Stomach (tissue), 9 donors: ENCODE measurements around the gene ATAD2B. TPM values are rescaled to one million over a fixed set of nuclear protein-coding genes. Genes with fewer than 3 reads are reported as not detected.

ENCODE experiments used
- DNase-seq, 2 donors: peaks; one replicate each; pipeline versions ENCODE4 v3.0.0 to v3.0.0-alpha.2; 2013 to 2019
- H3K27ac ChIP-seq, 5 donors: fragments of 200-600 bp in 4 of 5; sonication (generic) in 4 of 5; one replicate each; pipeline ENCODE4 v1.5.1; 2013 to 2019; ENCODE audit warnings: mild to moderate bottlenecking in 1 of 5, moderate library complexity in 1 of 5
- H3K27me3 ChIP-seq, 3 donors: fragments of 200-600 bp; sonication (generic); one replicate each; pipeline ENCODE4 v1.5.1; 2017 to 2019; ENCODE audit warnings: mixed run types in 1 of 3
- H3K36me3 ChIP-seq, 4 donors: fragments of 200-600 bp; sonication (generic); 1 replicate in 3 of 4; 2 replicates in 1 of 4; pipeline ENCODE4 v1.5.1; 2016 to 2019
- H3K4me1 ChIP-seq, 4 donors: fragments of 200-600 bp; sonication (generic); one replicate each; pipeline ENCODE4 v1.5.1; 2016 to 2019
- H3K4me3 ChIP-seq, 4 donors: fragments of 200-600 bp; sonication (generic) in 3 of 4; one replicate each; pipeline ENCODE4 v1.5.1; 2016 to 2019; ENCODE audit warnings: mild to moderate bottlenecking in 1 of 4
- H3K9me3 ChIP-seq, 4 donors: fragments of 200-600 bp; sonication (generic); one replicate each; pipeline ENCODE4 v1.5.1; 2016 to 2019
- EP300 ChIP-seq: sonication (generic); formaldehyde crosslinking; IDR thresholded peaks from one replicate; pipeline ENCODE4 v1.6.1; 2017; ENCODE audit warnings: antibody characterized with exemption
- POLR2A ChIP-seq, 4 donors: fragments of 450-650 bp; IDR thresholded peaks; one replicate each; pipeline ENCODE4 v1.6.1; 2016; ENCODE audit warnings: antibody characterized with exemption in 4 of 4, control low read depth in 2 of 4, mild to moderate bottlenecking in 1 of 4, moderate library complexity in 1 of 4
- POLR2AphosphoS5 ChIP-seq, 3 donors: sonication (generic); formaldehyde crosslinking; IDR thresholded peaks; one replicate each; pipeline ENCODE4 v1.6.1; 2016; ENCODE audit warnings: antibody characterized with exemption in 3 of 3
- WGBS, 5 donors: extraction: QIAGEN DNeasy Blood & Tissue Kit in 3 of 5; methylation state at CpG; one replicate each; pipeline versions ENCODE4 v1.1.5 to v1.1.7; 2013 to 2018; 5-methylcytosine and 5-hydroxymethylcytosine counted together
- intact Hi-C: fragments of 100-400 bp; cut with DNase I; formaldehyde crosslinking; loops from one replicate; pipeline ENCODE4 v1.15.1; 2023; ENCODE audit warnings: low total_unique reads
- polyA plus RNA-seq, 3 donors: library from polyadenylated mRNA; stranded (reverse); fragments of 200-250 nt; gene quantifications; one replicate each; pipeline ENCODE4 v1.2.3, GENCODE V29; 2013
- total RNA-seq, 5 donors: library from RNA; depleted of rRNA; stranded (reverse); fragments of >200 nt; gene quantifications; one replicate each; pipeline versions ENCODE4 v1.1.0 to v1.2.3, GENCODE V29; 2014 to 2016
- TF ChIP-seq, protein P1 (sequence below), 7 experiments: fragments of 450-650 bp in 4 of 7; fragments of 200-600 bp in 3 of 7; sonication (generic) in 3 of 7; IDR thresholded peaks; one replicate each; pipeline ENCODE4 v1.5.1; 2016 to 2019; ENCODE audit warnings: antibody characterized with exemption in 7 of 7, control low read depth in 2 of 7, mild to moderate bottlenecking in 1 of 7
- donor health status: healthy with polysubstance abuse.
- donor health status: Bipolar disorder and iron deficiency.
- donor health status: healthy.

The ATAD2B gene
- total and polyA plus RNA-seq, 8 donors, result 2.0 to 67.0 (median 17.2) TPM

DNA sequence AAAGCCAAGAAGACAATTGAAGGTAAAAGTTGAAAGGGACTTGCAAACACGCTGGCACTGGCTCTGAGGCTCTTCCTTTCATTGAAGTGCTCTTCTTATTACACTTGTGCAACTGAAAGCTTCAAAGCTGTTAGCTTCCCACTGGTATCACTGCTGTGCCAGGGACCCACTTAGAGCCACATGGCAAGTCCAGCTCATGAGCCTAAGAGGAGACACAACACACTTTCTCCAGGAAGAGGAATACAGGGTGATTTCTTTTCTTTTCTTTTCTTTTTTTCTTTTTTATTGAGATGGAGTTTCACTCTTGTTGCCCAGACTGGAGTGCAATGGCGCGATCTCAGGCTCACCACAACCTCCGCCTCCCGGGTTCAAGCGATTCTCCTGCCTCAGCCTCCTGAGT is 218.2 kb downstream of the ATAD2B start:
- H3K4me3 ChIP-seq, result no peak overlapping the region
- no peaks in the 10 kb centered on the region for H3K9me3 ChIP-seq
- TF ChIP-seq POLR2A (IDR thresholded peaks at IDR 0.05), result no peak
- TF ChIP-seq EP300, result no peak
- TF ChIP-seq POLR2AphosphoS5 (IDR thresholded peaks at IDR 0.05), result no peak
- TF ChIP-seq, protein P1, sequence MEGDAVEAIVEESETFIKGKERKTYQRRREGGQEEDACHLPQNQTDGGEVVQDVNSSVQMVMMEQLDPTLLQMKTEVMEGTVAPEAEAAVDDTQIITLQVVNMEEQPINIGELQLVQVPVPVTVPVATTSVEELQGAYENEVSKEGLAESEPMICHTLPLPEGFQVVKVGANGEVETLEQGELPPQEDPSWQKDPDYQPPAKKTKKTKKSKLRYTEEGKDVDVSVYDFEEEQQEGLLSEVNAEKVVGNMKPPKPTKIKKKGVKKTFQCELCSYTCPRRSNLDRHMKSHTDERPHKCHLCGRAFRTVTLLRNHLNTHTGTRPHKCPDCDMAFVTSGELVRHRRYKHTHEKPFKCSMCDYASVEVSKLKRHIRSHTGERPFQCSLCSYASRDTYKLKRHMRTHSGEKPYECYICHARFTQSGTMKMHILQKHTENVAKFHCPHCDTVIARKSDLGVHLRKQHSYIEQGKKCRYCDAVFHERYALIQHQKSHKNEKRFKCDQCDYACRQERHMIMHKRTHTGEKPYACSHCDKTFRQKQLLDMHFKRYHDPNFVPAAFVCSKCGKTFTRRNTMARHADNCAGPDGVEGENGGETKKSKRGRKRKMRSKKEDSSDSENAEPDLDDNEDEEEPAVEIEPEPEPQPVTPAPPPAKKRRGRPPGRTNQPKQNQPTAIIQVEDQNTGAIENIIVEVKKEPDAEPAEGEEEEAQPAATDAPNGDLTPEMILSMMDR (IDR thresholded peaks at IDR 0.05), result no peak
- intact Hi-C loops, result no loop called here
- peaks cover 0 to 60% (median 46%) of the 10 kb centered on the region in 4 donors for H3K36me3 ChIP-seq
- no peaks in the 10 kb centered on the region for H3K27me3 ChIP-seq
- H3K4me1 ChIP-seq, result peaks cover 0 to 14% (median 6%) of the 10 kb centered on the region in 4 donors
- no peak for DNase-seq
- 88 to 99% (median 97%) methylated on average over 6 of the region's 6 CpGs for WGBS, 5 donors
- no peak overlapping the region for H3K27ac ChIP-seq

DNA sequence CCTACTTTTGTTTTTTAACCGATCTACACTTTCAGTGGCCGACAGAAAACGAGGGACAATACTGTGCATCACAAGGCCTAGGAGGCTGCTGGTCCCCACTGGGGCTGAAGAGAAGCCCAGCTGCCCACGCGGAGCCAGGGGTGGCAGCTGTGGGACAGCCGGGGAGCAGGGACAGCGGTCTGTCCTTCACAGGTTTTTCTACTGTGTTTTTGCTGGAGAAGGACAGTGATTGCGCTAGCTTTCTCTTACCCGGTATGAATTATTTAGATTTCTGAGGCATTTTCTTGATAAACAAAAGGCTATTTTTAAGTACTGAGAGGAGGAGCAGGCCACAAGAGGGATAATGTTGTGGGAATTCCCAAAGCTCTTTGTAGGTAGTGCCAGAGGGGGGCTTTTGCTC is 219.8 kb downstream of the ATAD2B start:
- Histone ChIP-seq H3K36me3 (peaks cover 0 to 75% (median 58%) of the 10 kb centered on the region in 4 donors), H3K4me1 (peaks cover 0 to 11% (median 5%) of the 10 kb centered on the region in 4 donors), H3K9me3 (no peaks in the 10 kb centered on the region), H3K4me3 (no peak overlapping the region), H3K27ac (peak overlapping the region in 2 of 5 donors; percentile 11 to 32), H3K27me3 (no peaks in the 10 kb centered on the region)
- TF ChIP-seq POLR2AphosphoS5 (IDR thresholded peaks at IDR 0.05), result no peak
- no peak for TF ChIP-seq EP300
- TF ChIP-seq POLR2A (IDR thresholded peaks at IDR 0.05), result no peak
- TF ChIP-seq, protein P1 (IDR thresholded peaks at IDR 0.05), result no peak
- intact Hi-C loops, result no loop called here
- WGBS, 5 donors, result 62 to 77% (median 69%) methylated on average over 9 of the region's 9 CpGs
- DNase-seq, result no peak

DNA sequence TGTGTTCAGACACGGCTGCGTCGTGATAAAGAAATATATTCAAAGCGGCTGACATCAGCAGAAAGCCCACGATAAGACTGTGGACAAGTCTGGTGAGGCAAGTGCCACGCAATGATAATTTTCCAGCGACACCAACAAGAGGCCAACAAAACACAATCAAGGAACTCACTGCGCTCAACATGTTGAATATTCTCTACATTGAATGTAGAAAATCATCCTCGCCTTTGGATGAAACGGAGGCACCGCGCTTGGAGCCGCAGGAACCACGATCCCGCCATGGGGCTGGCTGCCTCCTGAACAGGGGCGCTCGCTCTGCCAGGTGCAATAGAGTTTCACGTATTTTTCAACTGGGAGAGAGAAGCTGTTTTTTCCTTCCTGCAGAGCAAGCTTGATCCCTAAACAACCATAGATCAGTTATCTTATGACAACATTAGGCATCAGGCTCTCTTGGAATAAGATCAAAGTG is 220.3 kb downstream of the ATAD2B start:
- intact Hi-C loops, result no loop called here
- H3K27me3 ChIP-seq, result no peaks in the 10 kb centered on the region
- H3K9me3 ChIP-seq, result no peaks in the 10 kb centered on the region
- H3K4me1 ChIP-seq, result peaks cover 0 to 11% (median 5%) of the 10 kb centered on the region in 4 donors
- no peak overlapping the region for H3K4me3 ChIP-seq
- 92 to 96% (median 94%) methylated on average over 18 of the region's 18 CpGs for WGBS, 5 donors
- peaks cover 0 to 75% (median 58%) of the 10 kb centered on the region in 4 donors for H3K36me3 ChIP-seq
- H3K27ac ChIP-seq, result peak overlapping the region in 1 of 5 donors; percentile 32
- TF ChIP-seq, protein P1 (IDR thresholded peaks at IDR 0.05), result no peak
- TF ChIP-seq EP300, result no peak
- no peak for TF ChIP-seq POLR2A (IDR thresholded peaks at IDR 0.05)
- TF ChIP-seq POLR2AphosphoS5 (IDR thresholded peaks at IDR 0.05), result no peak
- no peak for DNase-seq

DNA sequence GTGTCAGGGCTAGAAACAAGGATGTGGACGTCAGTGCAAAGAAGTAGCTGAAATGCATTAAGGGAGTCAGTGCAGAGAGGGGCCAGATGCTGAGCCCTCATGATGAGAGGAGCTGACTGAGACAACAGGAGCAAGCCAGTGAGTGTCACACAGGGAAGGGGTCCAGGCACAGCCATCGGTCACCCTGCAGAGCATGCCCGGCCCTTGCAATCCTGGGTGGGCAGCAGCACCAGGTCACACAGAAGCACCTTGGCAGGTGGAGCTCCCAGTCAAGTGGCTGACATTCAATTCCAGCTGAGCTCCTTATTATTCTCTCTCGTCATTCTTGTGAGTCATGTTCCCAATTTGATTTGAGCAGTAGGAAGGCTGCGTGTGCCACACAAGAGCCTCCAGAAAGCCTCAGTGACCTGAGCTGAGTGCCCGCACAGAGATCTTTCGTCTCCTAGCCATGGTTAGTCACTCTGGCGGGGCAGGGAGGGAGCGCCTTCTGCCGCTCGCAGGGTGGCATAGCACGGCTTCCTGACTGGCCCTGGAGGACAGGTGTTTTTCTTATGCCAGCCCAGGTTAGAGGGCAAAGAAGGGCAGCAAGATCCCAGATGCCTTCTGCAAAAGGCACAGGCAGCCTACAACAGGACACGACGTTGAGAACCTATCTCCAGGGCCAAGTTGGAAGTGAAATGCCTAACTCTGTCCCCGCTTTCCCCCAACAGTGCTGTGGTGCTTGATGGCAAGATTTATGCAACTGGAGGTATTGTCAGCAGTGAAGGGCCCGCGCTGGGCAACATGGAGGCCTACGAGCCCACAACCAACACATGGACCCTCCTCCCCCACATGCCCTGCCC is 220.9 kb downstream of the ATAD2B start:
- Histone ChIP-seq H3K36me3 (peaks cover 0 to 78% (median 58%) of the 10 kb centered on the region in 4 donors), H3K27me3 (no peaks in the 10 kb centered on the region), H3K27ac (no peak overlapping the region), H3K4me1 (peaks cover 0 to 11% (median 5%) of the 10 kb centered on the region in 4 donors), H3K9me3 (no peaks in the 10 kb centered on the region), H3K4me3 (no peak overlapping the region)
- TF ChIP-seq POLR2AphosphoS5 (IDR thresholded peaks at IDR 0.05) (no peak), POLR2A (IDR thresholded peaks at IDR 0.05) (no peak), EP300 (no peak)
- TF ChIP-seq, protein P1 (IDR thresholded peaks at IDR 0.05), result no peak
- DNase-seq, result peak in 1 of 2 donors; percentile 0
- WGBS, 5 donors, result 94 to 96% (median 95%) methylated on average over 18 of the region's 18 CpGs
- intact Hi-C loops, result no loop called here
